ENCODE data around the gene SF3B6. TPM values are rescaled to one million over a fixed set of nuclear protein-coding genes. Genes with fewer than 3 reads are reported as not detected.

SF3B6 gene
- total RNA-seq, 1 experiment from 2014 or later: 132 TPM

DNA sequence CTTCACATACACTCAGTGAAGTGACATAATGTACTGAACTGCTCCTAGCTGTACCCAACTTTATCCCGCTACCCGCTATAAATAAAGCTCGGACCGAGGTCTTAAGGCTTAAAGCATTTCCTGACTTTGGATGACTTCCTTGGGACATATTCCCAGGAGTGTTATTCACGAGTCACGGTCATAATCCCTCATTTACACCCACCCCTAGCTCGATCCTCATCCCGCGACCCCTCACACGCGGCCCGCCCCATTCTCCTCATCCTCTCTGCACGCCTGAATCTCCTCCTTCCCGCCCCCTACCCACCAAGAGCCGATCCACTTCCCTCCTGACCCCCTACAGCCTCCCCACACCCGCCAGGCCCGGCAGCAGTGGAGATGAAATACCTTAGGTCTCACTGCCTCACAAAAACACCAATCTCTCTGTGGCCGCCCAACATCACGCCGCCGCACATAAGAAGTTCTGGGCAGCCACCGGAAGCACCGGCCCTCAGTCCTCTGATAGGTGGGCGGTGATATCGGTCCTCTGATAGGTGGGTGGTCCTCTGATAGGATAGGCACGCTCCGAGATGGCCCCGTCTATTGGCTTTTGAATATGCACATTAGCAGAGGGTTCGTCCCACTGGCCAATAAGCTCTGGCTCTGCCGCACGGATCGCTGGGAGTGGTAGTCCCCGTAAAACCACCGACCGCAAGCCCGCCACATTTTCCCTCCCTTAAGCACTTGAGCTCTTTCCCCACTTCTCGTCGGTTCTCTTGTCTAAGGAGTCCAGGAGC, 29.0 kb downstream of the SF3B6 start, which contains the start of gene WDCP:
Gene WDCP, minus strand, starts transcription at position 462 of the 773 bp plus-strand sequence. CDS start 7,897 bp downstream, outside the sequence.
- H3K9ac ChIP-seq (ENCODE audit: extremely low read depth, insufficient read length, low read length): peak within 1 kb of the TSS; percentile 89
- H3K9me3 Mint-ChIP-seq: no peaks in the 10 kb centered on the region
- no peak within 1 kb of the TSS for H2AK5ac ChIP-seq (ENCODE audit: insufficient read length, low read length)
- TF ChIP-seq CTCF (conservative IDR thresholded peaks at IDR 0.05): no peak
- peak within 1 kb of the TSS; percentile 13 for H3K27ac ChIP-seq (ENCODE audit: insufficient read length, low read depth, low read length)
- no peak within 1 kb of the TSS for H2AFZ ChIP-seq (ENCODE audit: low read length)
- H3K4me2 ChIP-seq (ENCODE audit: insufficient read depth, insufficient read length, low read length): peak within 1 kb of the TSS; percentile 97
- no peak within 1 kb of the TSS for H3K23ac ChIP-seq (ENCODE audit: insufficient read length, low read depth, low read length)
- no peak within 1 kb of the TSS for H2BK12ac ChIP-seq (ENCODE audit: insufficient read length, low read depth, low read length)
- WGBS (ENCODE audit: extremely low coverage, insufficient read length, low lambda C conversion rate): no CpG with 5 or more reads among the region's 38 CpGs
- H3K4me1 ChIP-seq (ENCODE audit: insufficient read depth, low read length): 0 out of 2 replicates have a peak, but pooled peaks cover 1% of the 10 kb centered on the region
- no peaks in the 10 kb centered on the region for H3K9me3 ChIP-seq (ENCODE audit: control insufficient read depth, low read depth, low read length)
- peaks cover 2% of the 10 kb centered on the region; the same call in 1 of the 2 replicates for H3K79me2 ChIP-seq (ENCODE audit: insufficient read depth, low read length)
- H3K4me3 Mint-ChIP-seq: peak within 1 kb of the TSS; percentile 97 to 99
- no peaks in the 10 kb centered on the region for H3K27me3 ChIP-seq (ENCODE audit: insufficient read depth, low read length)
- H3K4ac ChIP-seq (ENCODE audit: low read depth, low read length): no peak within 1 kb of the TSS
- no peak within 1 kb of the TSS for H4K91ac ChIP-seq (ENCODE audit: insufficient read length, low read depth, low read length)
- H2BK5ac ChIP-seq (ENCODE audit: insufficient read length, low read length): no peak within 1 kb of the TSS
- H3K79me1 ChIP-seq (ENCODE audit: insufficient read depth, low read depth, low read length, poor library complexity, severe bottlenecking): no peaks in the 10 kb centered on the region
- no peaks in the 10 kb centered on the region for H3K27me3 Mint-ChIP-seq (ENCODE audit: low read depth)
- peaks cover 15 to 22% of the 10 kb centered on the region in 2 experiments for H3K4me1 Mint-ChIP-seq
- no peak within 1 kb of the TSS for H2BK120ac ChIP-seq (ENCODE audit: low read depth, low read length, poor library complexity, severe bottlenecking)
- H2BK20ac ChIP-seq (ENCODE audit: low read depth, low read length, poor library complexity, severe bottlenecking): no peak within 1 kb of the TSS
- H4K5ac ChIP-seq (ENCODE audit: insufficient read length, low read depth, low read length): no peak within 1 kb of the TSS
- H4K8ac ChIP-seq (replicated peaks; ENCODE audit: insufficient read length, low read depth, low read length): no peak within 1 kb of the TSS
- no peak within 1 kb of the TSS for H2BK15ac ChIP-seq (ENCODE audit: low read depth, low read length)
- no peak within 1 kb of the TSS for H3K56ac ChIP-seq (ENCODE audit: insufficient read length, low read depth, low read length)
- H3K27ac Mint-ChIP-seq: peak within 1 kb of the TSS; percentile 78 to 97 (median 97); a peak in 6 of 7 replicates
- H3K18ac ChIP-seq (ENCODE audit: insufficient read length, low read depth, low read length): no peak within 1 kb of the TSS
- H3K23me2 ChIP-seq (ENCODE audit: insufficient read length, low read depth, low read length, poor library complexity, severe bottlenecking): peaks cover 9% of the 10 kb centered on the region
- H3K14ac ChIP-seq (ENCODE audit: insufficient read depth, low read length): no peak within 1 kb of the TSS
- H3K36me3 Mint-ChIP-seq (ENCODE audit: insufficient read depth in 1 of 3, low read depth in 3 of 3): peaks cover 0 to 7% (median 6%) of the 10 kb centered on the region in 3 experiments; a peak in 5 of 7 replicates
- peak; percentile 99 for DNase-seq
- no peak within 1 kb of the TSS for H3T11ph ChIP-seq (ENCODE audit: low read length)
- H4K20me1 ChIP-seq (ENCODE audit: control insufficient read depth, insufficient read depth, insufficient read length): peaks cover 5% of the 10 kb centered on the region
